Activated CD8-positive, alpha-beta memory T cell treated with anti-CD3 and anti-CD28 coated beads, Interleukin-2, amount 50 U/mL, for 24 hours (primary cell): ENCODE results near the gene KLK1.
"Not testable (repeated sequence)": the region's sequence is repeated elsewhere in the genome, so short reads cannot be mapped to it uniquely, and the experiment has no call there.

Experiments
- DNase-seq: peaks from one replicate; pipeline ENCODE4 v3.0.0-alpha.2; 2020; ENCODE audit errors: extremely low read depth

Gene KLK1

GRCh38 chr19:50792272-50793250, 31.0 kb downstream of the KLK1 start:
- no peak for DNase-seq

DNA sequence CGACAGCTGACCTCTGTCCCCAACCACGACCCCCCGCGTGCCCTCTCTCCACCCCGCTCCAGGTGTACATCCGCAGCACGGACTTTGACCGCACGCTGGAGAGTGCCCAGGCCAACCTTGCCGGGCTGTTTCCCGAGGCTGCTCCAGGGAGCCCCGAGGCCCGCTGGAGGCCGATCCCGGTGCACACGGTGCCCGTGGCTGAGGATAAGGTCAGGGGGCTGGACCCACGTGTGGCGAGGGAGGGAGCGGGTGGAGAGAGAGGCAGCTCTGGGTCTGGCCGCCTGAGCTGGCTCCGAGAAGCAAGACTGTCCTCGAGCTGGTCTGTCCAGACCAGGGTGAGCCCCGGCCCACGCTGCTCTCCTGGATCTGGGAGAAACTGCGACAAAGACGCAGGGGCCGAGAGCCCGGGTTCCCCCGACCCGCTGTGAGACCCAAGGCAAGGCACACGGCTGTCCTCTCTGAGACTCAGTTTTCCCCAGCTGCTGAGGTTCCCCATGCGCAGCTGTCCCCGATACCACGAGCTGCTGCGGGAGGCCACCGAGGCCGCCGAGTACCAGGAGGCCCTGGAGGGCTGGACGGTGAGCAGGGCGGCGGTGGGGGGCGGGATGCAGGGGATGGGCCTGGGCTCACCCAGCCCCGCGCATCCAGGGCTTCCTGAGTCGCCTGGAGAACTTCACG, 31.9 kb downstream of the KLK1 start:
- no peak for DNase-seq

GRCh38 chr19:50790922-50791467, 32.6 kb downstream of the KLK1 start:
- DNase-seq: no peak

DNA sequence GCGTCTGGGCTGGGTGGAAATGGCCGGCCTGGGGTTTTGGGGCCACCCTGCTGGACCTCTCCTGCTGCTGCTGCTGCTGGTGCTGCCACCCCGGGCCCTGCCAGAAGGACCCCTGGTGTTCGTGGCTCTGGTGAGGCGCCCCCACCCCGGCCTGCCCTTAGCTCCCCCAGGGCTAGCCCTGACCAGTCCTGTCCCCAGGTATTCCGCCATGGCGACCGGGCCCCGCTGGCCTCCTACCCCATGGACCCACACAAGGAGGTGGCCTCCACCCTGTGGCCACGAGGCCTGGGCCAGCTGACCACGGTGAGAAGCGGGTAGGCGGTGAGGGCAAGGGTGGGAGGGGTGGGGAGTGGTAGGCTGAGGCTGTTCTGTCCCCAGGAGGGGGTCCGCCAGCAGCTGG, 33.2 kb downstream of the KLK1 start, which contains the start of gene ACP4:
Gene ACP4 (plus strand): TSS at position 20 of the 400 bp plus-strand sequence. CDS start 0 bp downstream, at position 20.
- no peak for DNase-seq

DNA sequence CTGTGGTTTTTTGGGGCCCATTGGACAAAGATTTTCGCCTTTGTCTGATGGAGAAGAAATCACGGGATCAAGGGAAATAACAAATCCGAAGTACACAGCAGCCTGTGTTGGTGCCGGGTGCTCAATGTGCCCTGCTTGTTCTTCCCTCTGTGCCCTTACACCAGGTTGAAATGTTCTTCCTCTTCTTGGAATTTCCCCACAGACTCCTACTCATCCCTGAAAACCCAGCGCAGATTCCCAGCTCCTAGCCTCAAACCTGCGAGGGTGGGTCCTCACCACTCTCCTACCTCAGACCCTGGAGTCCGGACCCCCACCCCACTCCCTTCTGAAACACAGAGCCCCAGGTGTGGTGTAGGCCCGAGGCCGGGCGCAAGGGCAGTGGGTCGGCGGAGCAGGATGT, 38.3 kb downstream of the KLK1 start:
- no peak for DNase-seq

GRCh38 chr19:50784710-50785109, 38.9 kb downstream of the KLK1 start:
- no peak for DNase-seq

DNA sequence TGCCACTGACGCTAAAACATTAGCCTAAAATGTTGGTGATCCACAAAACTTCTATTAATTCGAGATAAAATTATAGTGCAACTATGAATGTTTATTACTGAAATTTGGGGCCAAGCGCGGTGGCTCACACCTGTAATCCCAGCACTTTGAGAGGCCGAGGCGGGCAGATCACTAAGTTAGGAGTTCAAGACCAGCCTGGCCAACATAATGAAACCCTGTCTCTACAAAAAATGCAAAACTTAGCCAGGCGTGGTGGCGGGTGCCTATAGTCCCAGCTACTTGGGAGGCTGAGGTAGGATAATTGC, 39.8 kb downstream of the KLK1 start:
- not testable (repeated sequence) for DNase-seq

GRCh38 chr19:50780753-50781435, 42.7 kb downstream of the KLK1 start:
- no peak for DNase-seq

DNA sequence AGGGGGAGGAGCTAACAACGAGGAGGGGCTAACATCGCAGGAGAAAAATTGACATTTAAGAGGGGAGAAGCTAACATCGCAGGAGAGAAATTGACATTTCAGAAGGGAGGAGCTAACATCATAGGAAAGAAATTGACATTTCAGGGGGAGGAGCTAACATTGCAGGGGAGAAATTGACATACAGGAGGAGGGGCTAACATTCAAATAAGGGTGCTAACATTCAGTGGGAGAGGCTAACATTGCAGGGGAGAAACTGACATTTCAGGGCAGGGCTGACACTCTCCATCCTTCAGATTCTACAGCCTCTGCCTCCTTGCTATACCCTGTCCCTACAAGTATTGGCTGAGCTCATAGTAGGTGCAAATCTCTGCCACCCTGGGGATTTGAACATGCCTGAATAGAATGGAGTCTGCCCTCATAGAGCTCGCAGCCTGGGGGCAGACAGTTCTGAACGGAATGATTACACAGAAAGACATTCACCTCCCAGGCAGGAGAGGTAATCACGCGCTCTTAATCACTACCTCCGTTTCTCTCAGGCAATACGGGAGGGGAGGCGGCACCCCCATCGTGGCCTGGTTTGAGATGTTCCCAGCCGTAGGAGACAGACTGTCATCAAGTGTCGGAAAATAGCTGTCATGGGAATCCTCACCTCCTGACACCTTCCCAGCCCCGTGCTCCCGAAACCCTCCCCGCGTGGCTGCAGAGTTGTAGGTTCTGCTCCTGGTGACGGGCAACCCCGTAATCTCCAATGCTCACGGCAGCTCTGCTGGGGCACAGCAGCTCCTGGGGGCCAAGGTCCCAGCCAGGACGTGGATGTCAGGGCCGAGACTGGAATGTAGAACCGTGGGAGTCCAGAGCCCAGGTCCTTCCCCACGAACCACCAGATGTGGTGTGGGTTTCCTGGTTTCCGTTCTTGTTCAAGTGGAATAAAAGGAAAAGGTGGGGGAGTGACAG, 43.8 kb downstream of the KLK1 start:
- no peak for DNase-seq

DNA sequence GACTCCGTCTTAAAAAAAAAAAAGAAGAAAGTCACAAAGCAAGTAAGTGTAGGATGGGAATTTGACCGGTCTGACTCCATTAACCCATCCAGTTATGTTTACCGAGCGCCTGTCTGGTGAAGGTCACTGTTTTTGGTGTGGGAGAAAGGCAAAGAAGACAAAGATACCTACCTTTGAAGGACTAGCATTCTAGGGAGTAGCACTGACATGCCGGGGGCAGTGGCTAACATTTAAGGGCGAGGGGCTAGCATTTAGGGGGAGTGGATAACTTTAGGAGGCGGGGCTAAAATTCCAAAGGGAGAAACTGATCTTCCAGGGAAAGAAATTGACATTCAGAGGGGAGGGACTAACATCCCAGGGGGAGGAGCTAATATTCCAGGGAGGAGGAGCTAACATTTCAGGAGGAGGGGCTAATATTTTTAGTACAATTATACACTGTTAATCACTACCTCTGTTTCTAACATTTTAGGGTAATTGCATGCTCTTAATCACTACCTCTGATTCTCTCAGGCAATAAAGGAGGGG, 44.6 kb downstream of the KLK1 start:
- no peak for DNase-seq

DNA sequence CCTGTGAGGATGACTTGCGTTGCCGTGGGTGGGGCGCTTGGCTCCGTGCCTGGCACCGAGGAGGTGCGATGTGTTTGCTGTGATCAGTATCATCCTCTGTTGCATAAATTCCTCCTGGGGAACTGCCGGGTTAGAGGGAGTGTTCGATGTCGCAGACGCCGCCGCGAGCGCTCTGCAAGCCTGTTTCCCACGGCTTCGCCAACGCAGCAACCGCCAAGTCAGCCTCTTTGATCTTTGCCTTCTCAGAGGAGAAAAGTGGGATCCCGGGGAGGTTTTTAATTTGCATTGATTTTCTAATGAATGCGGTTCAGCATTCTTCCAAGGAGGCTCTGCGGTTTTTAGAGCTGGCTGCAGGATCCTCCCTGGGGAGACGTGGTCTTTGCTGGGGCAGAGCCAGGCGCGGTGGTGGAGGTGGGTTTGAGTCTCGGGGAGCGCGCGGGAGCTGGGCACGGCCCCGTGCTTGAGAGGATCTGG, 45.7 kb downstream of the KLK1 start:
- DNase-seq: no peak

- no peak for DNase-seq
Measured at GRCh38 chr19:50777261-50777660, 46.3 kb downstream of the KLK1 start.

GRCh38 chr19:50776131-50776530, 47.5 kb downstream of the KLK1 start:
- DNase-seq: no peak

DNA sequence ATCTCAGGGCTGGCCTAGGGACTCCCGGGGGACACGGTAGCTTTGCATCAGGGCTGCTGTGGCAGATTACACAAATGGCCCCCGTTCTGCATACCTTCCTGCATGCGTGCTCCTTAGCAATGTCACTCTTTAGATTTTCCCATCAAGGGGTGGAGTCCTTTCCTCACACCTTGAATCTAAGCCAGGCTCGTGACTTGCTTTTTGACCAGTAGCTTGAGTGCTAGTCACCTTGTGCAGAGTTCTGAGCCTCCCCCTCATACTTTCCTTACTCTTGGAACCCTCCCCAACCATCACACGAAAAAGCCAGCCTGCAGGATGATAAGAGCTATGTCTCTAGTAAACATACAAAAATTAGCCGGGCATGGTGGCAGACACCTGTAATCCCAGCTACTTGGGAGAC, 50.1 kb downstream of the KLK1 start:
- not testable (repeated sequence) for DNase-seq

GRCh38 chr19:50772912-50773311, 50.7 kb downstream of the KLK1 start:
- not testable (repeated sequence) for DNase-seq

GRCh38 chr19:50772476-50772875, 51.1 kb downstream of the KLK1 start:
- no peak for DNase-seq

DNA sequence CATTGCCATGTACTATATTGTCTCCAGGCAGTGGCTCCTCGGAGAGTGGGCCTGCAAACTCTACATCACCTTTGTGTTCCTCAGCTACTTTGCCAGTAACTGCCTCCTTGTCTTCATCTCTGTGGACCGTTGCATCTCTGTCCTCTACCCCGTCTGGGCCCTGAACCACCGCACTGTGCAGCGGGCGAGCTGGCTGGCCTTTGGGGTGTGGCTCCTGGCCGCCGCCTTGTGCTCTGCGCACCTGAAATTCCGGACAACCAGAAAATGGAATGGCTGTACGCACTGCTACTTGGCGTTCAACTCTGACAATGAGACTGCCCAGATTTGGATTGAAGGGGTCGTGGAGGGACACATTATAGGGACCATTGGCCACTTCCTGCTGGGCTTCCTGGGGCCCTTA, 52.7 kb downstream of the KLK1 start:
- no peak for DNase-seq

DNA sequence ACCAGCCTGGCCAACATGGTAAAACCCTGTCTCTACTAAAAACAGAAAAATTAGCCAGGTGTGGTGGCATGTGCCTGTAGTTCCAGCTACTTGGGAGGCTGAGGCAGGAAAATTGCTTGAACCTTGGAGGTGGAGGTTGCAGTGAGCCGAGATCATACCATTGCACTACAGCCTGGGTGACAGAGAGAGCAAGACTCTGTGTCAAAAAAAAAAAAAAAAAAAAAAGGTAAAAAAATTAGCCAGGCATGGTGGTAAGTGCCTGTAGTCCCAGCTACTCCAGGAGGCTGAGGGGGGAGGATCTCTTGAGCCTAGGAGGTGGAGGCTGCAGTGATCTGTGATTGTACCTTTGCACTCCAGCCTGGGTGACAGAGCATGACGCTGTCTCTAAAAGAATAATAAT, 53.4 kb downstream of the KLK1 start, which contains the start of gene GPR32:
Gene GPR32 (plus strand): TSS at position 301 of the 400 bp plus-strand sequence. CDS start 137 bp downstream, outside the sequence.
- not testable (repeated sequence) for DNase-seq
